HepG2 (cell line): ENCODE results near the gene UGGT1. TPM values are rescaled to one million over a fixed set of nuclear protein-coding genes. Genes with fewer than 3 reads are reported as not detected.

Source experiments
- BHLHE40 ChIP-seq: IDR thresholded peaks from 2 replicates; pipeline ENCODE4 v1.6.1; 2011; ENCODE audit warnings: low read length, improper control_type of control experiment
- FOXK1 ChIP-seq: sonication (generic); formaldehyde crosslinking; IDR thresholded peaks from 2 replicates; pipeline ENCODE4 v1.4.0; 2020; ENCODE audit warnings: low read depth, missing genetic modification reagents, borderline replicate concordance
- HDAC2 ChIP-seq: sonication (generic); formaldehyde crosslinking; IDR thresholded peaks from 2 replicates; pipeline ENCODE4 v1.4.0; 2020; ENCODE audit warnings: missing genetic modification reagents
- MAFK ChIP-seq, 2 experiments: IDR thresholded peaks in 1 of 2; conservative IDR thresholded peaks in 1 of 2; 2 replicates each; pipeline ENCODE4 v1.6.1; 2011; ENCODE audit warnings: improper control_type of control experiment in 2 of 2, low read length in 2 of 2
- NFYC ChIP-seq: IDR thresholded peaks from 2 replicates; pipeline ENCODE4 v1.6.1; 2016; ENCODE audit warnings: missing genetic modification reagents, missing compliant biosample characterization
- SALL2 ChIP-seq: sonication (generic); formaldehyde crosslinking; IDR thresholded peaks from 2 replicates; pipeline ENCODE4 v1.8.1; 2023; ENCODE audit warnings: mild to moderate bottlenecking, missing genetic modification reagents, inconsistent platforms
- SRSF9 ChIP-seq: fragments of 200-400 bp; formaldehyde crosslinking; IDR thresholded peaks from 2 replicates; pipeline ENCODE4 v1.6.1; 2018; ENCODE audit warnings: borderline replicate concordance, mild to moderate bottlenecking, low read depth, low read length; ENCODE audit not compliant: insufficient read depth, poor library complexity, severe bottlenecking
- TAF15 ChIP-seq: fragments of 200-400 bp; formaldehyde crosslinking; IDR thresholded peaks from one replicate; pipeline ENCODE4 v1.6.1; 2018; ENCODE audit warnings: mild to moderate bottlenecking, low read depth, low read length; ENCODE audit not compliant: poor library complexity, severe bottlenecking
- ZNF260 ChIP-seq: sonication (generic); formaldehyde crosslinking; IDR thresholded peaks from 2 replicates; pipeline ENCODE4 v1.4.0; 2020; ENCODE audit warnings: missing genetic modification reagents, low read depth, mild to moderate bottlenecking, borderline replicate concordance
- polyA plus RNA-seq, 8 experiments: library from polyadenylated mRNA; depleted of rRNA in 3 of 8; stranded (reverse) in 7 of 8; unstranded in 1 of 8; fragments of >200 nt; fragmentation: Illumina TruSeq in 4 of 8; extraction: Trizol in 4 of 8; gene quantifications; 2 replicates each; pipeline versions ENCODE4 v1.2.1 to v1.2.3, GENCODE V29; 2011 to 2016; ENCODE audit warnings: low read depth in 4 of 8, missing spikeins in 1 of 8, mixed read lengths in 1 of 8; ENCODE audit not compliant: insufficient read depth in 1 of 8
- total RNA-seq, 5 experiments: library from RNA; depleted of rRNA; stranded (reverse); fragments of >200 nt; fragmentation: Illumina TruSeq; extraction: Trizol; gene quantifications; 2 replicates each; pipeline ENCODE4 v1.2.3, GENCODE V29; 2016; ENCODE audit warnings: low read depth in 1 of 5
- TF ChIP-seq, protein P1 (sequence below): sonication (generic); formaldehyde crosslinking; IDR thresholded peaks from 2 replicates; pipeline ENCODE4 v1.4.0; 2020; ENCODE audit warnings: mild to moderate bottlenecking, missing genetic modification reagents
- TF ChIP-seq, protein P2 (sequence below): sonication (generic); formaldehyde crosslinking; IDR thresholded peaks from 2 replicates; pipeline ENCODE4 v1.4.0; 2020; ENCODE audit warnings: missing genetic modification reagents, borderline replicate concordance
- TF ChIP-seq, protein P3 (sequence below): sonication (generic); formaldehyde crosslinking; conservative IDR thresholded peaks from 2 replicates; pipeline ENCODE4 v1.5.0; 2020; ENCODE audit warnings: missing genetic modification reagents

UGGT1 gene
- total and polyA plus RNA-seq, 2 of the 13 experiments (the other 11 are each of a cell fraction or from before 2014, with no cell fraction given) = 35.8 to 83.2 TPM

DNA sequence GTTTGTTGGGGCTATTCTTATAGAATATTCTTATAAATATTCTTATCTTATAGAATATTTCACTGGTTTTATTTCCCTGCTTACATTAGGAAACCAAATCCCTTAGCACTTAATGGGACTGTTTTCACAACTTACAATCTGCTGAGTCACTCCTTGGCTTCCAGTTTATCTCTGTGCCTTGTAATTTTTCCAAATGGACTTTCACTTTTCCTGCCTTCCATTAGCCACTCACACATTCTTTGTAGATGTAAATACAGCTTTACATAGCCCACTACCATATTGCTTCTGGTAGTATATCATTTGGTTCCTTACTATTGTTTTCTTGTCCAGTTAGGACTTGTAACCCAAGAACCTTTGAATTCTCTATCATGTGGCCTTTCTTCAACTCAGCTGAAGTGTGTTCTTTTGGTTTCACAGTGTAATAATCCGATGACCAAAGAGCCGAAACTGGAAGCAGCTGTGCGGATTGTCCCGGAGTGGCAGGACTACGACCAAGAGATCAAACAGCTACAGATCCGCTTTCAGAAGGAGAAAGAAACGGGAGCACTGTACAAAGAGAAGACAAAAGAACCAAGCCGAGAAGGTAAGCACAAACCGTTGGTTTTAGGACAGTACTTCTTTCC, 96.1 kb downstream of the UGGT1 start (continued):
- peak; percentile 77 to 88 for TF ChIP-seq MAFK (conservative IDR thresholded peaks at IDR 0.05 in 1 of 2, IDR thresholded peaks at IDR 0.05 in 1 of 2; ENCODE audit: low read length in 2 of 2)
- no peak for TF ChIP-seq FOXK1 (CRISPR knock-in tag)
- TF ChIP-seq TAF15 = no peak
- no peak for TF ChIP-seq ZNF260
- TF ChIP-seq, protein P1, sequence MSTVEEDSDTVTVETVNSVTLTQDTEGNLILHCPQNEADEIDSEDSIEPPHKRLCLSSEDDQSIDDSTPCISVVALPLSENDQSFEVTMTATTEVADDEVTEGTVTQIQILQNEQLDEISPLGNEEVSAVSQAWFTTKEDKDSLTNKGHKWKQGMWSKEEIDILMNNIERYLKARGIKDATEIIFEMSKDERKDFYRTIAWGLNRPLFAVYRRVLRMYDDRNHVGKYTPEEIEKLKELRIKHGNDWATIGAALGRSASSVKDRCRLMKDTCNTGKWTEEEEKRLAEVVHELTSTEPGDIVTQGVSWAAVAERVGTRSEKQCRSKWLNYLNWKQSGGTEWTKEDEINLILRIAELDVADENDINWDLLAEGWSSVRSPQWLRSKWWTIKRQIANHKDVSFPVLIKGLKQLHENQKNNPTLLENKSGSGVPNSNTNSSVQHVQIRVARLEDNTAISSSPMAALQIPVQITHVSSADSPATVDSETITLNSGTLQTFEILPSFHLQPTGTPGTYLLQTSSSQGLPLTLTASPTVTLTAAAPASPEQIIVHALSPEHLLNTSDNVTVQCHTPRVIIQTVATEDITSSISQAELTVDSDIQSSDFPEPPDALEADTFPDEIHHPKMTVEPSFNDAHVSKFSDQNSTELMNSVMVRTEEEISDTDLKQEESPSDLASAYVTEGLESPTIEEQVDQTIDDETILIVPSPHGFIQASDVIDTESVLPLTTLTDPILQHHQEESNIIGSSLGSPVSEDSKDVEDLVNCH (CRISPR knock-in tag) = no peak
- no peak for TF ChIP-seq BHLHE40
- TF ChIP-seq, protein P2, sequence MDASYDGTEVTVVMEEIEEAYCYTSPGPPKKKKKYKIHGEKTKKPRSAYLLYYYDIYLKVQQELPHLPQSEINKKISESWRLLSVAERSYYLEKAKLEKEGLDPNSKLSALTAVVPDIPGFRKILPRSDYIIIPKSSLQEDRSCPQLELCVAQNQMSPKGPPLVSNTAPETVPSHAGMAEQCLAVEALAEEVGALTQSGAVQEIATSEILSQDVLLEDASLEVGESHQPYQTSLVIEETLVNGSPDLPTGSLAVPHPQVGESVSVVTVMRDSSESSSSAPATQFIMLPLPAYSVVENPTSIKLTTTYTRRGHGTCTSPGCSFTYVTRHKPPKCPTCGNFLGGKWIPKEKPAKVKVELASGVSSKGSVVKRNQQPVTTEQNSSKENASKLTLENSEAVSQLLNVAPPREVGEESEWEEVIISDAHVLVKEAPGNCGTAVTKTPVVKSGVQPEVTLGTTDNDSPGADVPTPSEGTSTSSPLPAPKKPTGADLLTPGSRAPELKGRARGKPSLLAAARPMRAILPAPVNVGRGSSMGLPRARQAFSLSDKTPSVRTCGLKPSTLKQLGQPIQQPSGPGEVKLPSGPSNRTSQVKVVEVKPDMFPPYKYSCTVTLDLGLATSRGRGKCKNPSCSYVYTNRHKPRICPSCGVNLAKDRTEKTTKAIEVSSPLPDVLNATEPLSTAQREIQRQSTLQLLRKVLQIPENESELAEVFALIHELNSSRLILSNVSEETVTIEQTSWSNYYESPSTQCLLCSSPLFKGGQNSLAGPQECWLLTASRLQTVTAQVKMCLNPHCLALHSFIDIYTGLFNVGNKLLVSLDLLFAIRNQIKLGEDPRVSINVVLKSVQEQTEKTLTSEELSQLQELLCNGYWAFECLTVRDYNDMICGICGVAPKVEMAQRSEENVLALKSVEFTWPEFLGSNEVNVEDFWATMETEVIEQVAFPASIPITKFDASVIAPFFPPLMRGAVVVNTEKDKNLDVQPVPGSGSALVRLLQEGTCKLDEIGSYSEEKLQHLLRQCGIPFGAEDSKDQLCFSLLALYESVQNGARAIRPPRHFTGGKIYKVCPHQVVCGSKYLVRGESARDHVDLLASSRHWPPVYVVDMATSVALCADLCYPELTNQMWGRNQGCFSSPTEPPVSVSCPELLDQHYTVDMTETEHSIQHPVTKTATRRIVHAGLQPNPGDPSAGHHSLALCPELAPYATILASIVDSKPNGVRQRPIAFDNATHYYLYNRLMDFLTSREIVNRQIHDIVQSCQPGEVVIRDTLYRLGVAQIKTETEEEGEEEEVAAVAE = no peak
- TF ChIP-seq NFYC (CRISPR knock-in tag) = no peak
- no peak for TF ChIP-seq SRSF9
- no peak for TF ChIP-seq HDAC2 (CRISPR knock-in tag)
- TF ChIP-seq SALL2 (CRISPR knock-in tag) = no peak
- TF ChIP-seq, protein P3, sequence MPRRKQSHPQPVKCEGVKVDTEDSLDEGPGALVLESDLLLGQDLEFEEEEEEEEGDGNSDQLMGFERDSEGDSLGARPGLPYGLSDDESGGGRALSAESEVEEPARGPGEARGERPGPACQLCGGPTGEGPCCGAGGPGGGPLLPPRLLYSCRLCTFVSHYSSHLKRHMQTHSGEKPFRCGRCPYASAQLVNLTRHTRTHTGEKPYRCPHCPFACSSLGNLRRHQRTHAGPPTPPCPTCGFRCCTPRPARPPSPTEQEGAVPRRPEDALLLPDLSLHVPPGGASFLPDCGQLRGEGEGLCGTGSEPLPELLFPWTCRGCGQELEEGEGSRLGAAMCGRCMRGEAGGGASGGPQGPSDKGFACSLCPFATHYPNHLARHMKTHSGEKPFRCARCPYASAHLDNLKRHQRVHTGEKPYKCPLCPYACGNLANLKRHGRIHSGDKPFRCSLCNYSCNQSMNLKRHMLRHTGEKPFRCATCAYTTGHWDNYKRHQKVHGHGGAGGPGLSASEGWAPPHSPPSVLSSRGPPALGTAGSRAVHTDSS (CRISPR knock-in tag) = no peak
